Fibroblast of villous mesenchyme (primary cell): ENCODE data around the gene GRIK4. TPM values are rescaled to one million over a fixed set of nuclear protein-coding genes. Genes with fewer than 3 reads are reported as not detected.

ENCODE experiments used
- DNase-seq: peaks from one replicate; pipeline ENCODE4 v3.0.0-alpha.2; 2010; ENCODE audit warnings: low read depth
- H3K4me3 ChIP-seq: 2 replicates; pipeline ENCODE4 v1.5.1; 2011; ENCODE audit warnings: low read depth, mild to moderate bottlenecking, low read length
- CTCF ChIP-seq: IDR thresholded peaks from 2 replicates; pipeline ENCODE4 v1.5.1; 2012; ENCODE audit warnings: low read depth, mild to moderate bottlenecking, low read length; ENCODE audit not compliant: insufficient read depth
- total RNA-seq: library from RNA; depleted of rRNA; stranded (reverse); fragments of >200 nt; gene quantifications from 2 replicates; pipeline ENCODE4 v1.2.3, GENCODE V29; 2012

The GRIK4 gene
- total RNA-seq, 1 donor = under 0.01 TPM

DNA sequence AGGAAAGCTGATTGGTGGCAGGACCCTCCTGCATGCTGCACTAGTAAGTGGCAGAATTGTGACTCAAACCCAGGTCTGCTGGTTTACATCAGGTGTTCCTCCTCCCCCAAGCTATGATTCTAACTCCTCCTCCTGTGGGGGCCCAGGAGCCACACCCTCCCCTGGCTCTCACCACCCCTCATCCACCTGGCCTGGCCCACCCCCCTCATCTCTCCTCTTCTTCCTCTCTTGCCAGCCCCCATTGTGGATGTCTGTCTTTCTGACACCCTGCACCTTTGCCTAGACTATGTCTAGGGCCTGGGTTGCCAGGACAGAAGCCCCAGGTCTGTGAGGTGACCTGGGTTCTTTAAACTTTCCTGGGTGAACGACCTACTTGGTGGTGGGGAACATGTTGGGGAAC is 59.9 kb downstream of the GRIK4 start:
- DNase-seq = no peak
- TF ChIP-seq CTCF = no peak
- H3K4me3 ChIP-seq = no peak overlapping the region

- TF ChIP-seq CTCF = no peak
- no peak for DNase-seq
- H3K4me3 ChIP-seq = no peak overlapping the region
Measured at GRCh38 chr11:120573756-120574354, 62.3 kb downstream of the GRIK4 start.

DNA sequence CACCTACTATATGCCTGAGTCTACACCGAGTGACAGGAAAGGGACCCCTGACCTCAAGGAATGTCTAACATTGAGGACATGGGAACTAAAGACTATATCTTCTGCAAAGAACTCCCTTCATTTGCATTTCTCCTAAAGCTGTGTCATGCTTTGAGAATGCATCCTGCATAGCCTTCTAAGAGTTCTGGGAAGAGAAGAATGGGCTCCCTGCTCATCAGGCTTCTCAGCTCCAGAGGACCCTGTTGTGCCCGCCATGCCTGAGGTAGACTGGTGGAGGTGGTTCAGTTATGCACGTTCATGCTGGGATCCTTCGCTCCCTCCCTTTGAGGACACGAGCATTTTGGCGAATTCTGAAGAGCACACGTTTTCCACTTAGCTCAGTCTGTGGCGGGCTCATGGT is 63.3 kb downstream of the GRIK4 start:
- no peak overlapping the region for H3K4me3 ChIP-seq
- TF ChIP-seq CTCF = no peak
- DNase-seq = no peak

DNA sequence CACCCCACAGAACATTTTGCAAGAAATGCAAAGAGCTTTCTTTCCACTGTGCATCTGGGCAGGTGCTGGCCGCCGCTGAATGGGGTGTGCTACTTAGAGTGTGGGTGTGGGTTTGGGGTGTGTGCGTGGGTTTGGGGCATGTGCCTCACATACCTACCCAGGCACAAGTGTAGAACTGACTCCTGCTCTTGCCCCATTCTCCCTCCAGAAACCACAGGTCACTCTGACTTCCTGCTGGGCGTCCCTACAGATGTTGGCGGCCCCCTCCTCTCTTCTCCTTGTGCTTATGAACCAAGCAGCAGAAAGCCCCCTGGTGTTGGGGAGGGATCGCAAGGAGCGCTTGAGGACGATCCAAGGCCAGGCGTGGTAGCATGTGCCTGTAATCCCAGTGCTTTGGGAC is 63.9 kb downstream of the GRIK4 start:
- DNase-seq = no peak
- H3K4me3 ChIP-seq = no peak overlapping the region
- TF ChIP-seq CTCF = no peak

GRCh38 chr11:120576606-120577005 is 65.1 kb downstream of the GRIK4 start:
- no peak for TF ChIP-seq CTCF
- H3K4me3 ChIP-seq = no peak overlapping the region
- DNase-seq = no peak

DNA sequence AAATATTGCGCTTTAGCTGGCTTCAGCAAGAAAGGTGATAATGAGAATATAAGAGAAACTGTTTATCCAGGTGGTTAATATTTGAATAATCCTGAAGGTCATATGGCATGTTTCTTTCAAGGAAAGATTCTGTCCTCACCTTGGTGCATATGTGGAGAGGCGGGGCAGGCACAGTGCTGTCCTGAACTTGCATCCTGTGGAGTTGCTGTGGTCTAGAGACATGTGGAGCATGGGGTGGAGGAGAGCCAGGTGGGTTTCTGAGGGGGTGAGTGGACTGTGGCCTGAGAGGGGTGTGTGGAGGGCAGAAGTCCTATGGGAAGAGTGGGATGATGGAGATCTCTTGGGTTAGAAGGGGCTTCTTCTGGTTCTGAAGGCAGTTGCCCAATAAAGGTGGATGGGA is 65.5 kb downstream of the GRIK4 start:
- DNase-seq = no peak
- no peak overlapping the region for H3K4me3 ChIP-seq
- TF ChIP-seq CTCF = no peak
